Measurements from ENCODE around the gene RPS24.
"Not testable (repeated sequence)": the region's sequence is repeated elsewhere in the genome, so short reads cannot be mapped to it uniquely, and the experiment has no call there.

RPS24 gene

DNA sequence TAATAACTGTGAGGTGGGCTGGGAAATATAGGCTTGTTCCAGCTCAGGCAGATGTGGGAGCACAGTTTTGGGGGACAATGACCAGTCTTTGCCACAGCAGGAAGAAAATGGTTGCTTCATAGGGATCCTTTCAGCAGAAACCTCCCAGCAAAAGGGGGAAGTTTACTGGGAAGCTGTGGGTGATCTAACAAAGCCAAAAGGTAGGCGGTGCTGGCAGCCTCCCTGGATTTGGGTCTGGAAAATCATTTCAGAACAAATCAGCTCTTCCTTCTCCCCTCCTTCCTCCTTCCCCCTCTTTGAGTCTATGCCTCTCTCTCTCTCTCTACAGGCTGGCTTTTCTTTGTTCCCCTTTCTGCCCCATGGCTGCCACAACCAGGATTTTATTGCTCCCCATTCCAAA lies 16.2 kb downstream of the RPS24 start:
- Histone ChIP-seq H3K4me1 (ENCODE audit: control extremely low read depth in 1 of 4, control insufficient read depth in 4 of 4, insufficient read depth in 4 of 4, low read length in 3 of 4) (peaks cover 0 to 7% (median 2%) of the 10 kb centered on the region in 4 experiments), H3K9me3 (ENCODE audit: control extremely low read depth in 1 of 5, control insufficient read depth in 4 of 5, insufficient read depth in 2 of 5, low read depth in 1 of 5, low read length in 4 of 5) (no peaks in the 10 kb centered on the region), H3K36me3 (ENCODE audit: control insufficient read depth in 4 of 4, insufficient read depth in 4 of 4, low read length in 3 of 4) (no peaks in the 10 kb centered on the region), H3K4me3 (ENCODE audit: control insufficient read depth in 1 of 7, extremely low read depth in 1 of 7, insufficient read depth in 4 of 7, low read depth in 2 of 7, low read length in 6 of 7) (no peak overlapping the region), H3K27ac (ENCODE audit: insufficient read depth in 1 of 2, low read depth in 1 of 2, low read length in 2 of 2, poor library complexity in 1 of 2, severe bottlenecking in 2 of 2) (no peak overlapping the region), H3K27me3 (replicated peaks in 2 of 5; ENCODE audit: control insufficient read depth in 4 of 5, insufficient read depth in 5 of 5, low read length in 4 of 5) (no peaks in the 10 kb centered on the region)
- DNase-seq, result no peak
- WGBS (ENCODE audit: insufficient coverage), result no CpG with 5 or more reads among the region's 1 CpG
- CTCF ChIA-PET, result interaction anchor here (0.6 to 2.2 kb wide), 5 partner anchors 8 to 1148 kb away, joined by 3 to 8 read pairs (median 3); no protein-coding TSS in a partner anchor
- POLR2A ChIA-PET, result no interaction called here

DNA sequence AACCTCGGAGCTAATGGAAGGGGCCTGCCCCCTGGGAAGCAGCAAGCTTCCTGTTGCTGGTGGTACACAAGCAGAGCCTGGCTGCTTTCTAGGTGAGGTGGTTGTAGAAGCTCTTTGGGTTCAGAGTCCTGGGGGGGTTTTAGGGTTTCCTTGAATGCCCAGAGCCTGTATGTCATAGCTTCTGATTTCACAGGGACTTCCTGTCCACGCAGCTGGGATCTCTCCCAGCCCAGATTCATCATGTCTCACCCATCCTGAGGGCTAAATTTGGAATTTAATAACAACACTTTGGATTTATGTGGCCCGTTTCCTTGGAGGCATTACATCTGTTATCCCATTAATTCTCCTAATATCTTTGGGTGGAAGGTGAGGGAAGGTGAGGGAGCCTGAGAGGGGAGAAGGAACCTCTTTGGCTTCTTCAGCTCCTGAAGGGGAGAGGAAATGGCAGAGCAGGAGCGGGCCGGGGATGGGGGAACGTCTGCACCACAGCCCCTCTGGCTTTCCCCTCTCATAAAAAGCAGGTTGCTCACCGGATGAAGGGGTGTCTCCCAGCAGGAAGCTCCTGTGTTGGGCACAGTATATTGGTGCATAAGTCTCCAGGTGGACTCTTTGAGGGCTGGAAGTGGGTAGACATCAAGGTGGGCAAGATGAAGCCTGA lies 19.7 kb downstream of the RPS24 start:
- Histone ChIP-seq H3K36me3 (ENCODE audit: control insufficient read depth in 4 of 4, insufficient read depth in 4 of 4, low read length in 3 of 4) (no peaks in the 10 kb centered on the region), H3K9me3 (ENCODE audit: control extremely low read depth in 1 of 5, control insufficient read depth in 4 of 5, insufficient read depth in 2 of 5, low read depth in 1 of 5, low read length in 4 of 5) (no peaks in the 10 kb centered on the region), H3K4me1 (ENCODE audit: control extremely low read depth in 1 of 4, control insufficient read depth in 4 of 4, insufficient read depth in 4 of 4, low read length in 3 of 4) (peaks cover 0 to 7% (median 0%) of the 10 kb centered on the region in 4 experiments), H3K4me3 (ENCODE audit: control insufficient read depth in 1 of 7, extremely low read depth in 1 of 7, insufficient read depth in 4 of 7, low read depth in 2 of 7, low read length in 6 of 7) (no peak overlapping the region), H3K27ac (ENCODE audit: insufficient read depth in 1 of 2, low read depth in 1 of 2, low read length in 2 of 2, poor library complexity in 1 of 2, severe bottlenecking in 2 of 2) (no peak overlapping the region), H3K27me3 (replicated peaks in 2 of 5; ENCODE audit: control insufficient read depth in 4 of 5, insufficient read depth in 5 of 5, low read length in 4 of 5) (no peaks in the 10 kb centered on the region)
- WGBS (ENCODE audit: insufficient coverage), result 96% methylated on average over 4 of the region's 7 CpGs
- DNase-seq, result no peak
- CTCF ChIA-PET, result interaction anchor here (1.2 to 1.3 kb wide), 2 partner anchors 11 kb away, joined by 3 to 4 read pairs; no protein-coding TSS in a partner anchor
- POLR2A ChIA-PET, result no interaction called here

GRCh38 chr10:78058562-78058961 lies 24.9 kb downstream of the RPS24 start:
- no peak overlapping the region for H3K27ac ChIP-seq (ENCODE audit: insufficient read depth in 1 of 2, low read depth in 1 of 2, low read length in 2 of 2, poor library complexity in 1 of 2, severe bottlenecking in 2 of 2)
- CTCF ChIA-PET, result interaction anchor here (1.5 kb wide), 1 partner anchor 12 kb away, joined by 4 read pairs; no protein-coding TSS in a partner anchor
- WGBS (ENCODE audit: insufficient coverage), result 81% methylated on average over 3 of the region's 5 CpGs
- H3K4me3 ChIP-seq (ENCODE audit: control insufficient read depth in 1 of 7, extremely low read depth in 1 of 7, insufficient read depth in 4 of 7, low read depth in 2 of 7, low read length in 6 of 7), result no peak overlapping the region
- H3K9me3 ChIP-seq (ENCODE audit: control extremely low read depth in 1 of 5, control insufficient read depth in 4 of 5, insufficient read depth in 2 of 5, low read depth in 1 of 5, low read length in 4 of 5), result no peaks in the 10 kb centered on the region
- H3K4me1 ChIP-seq (ENCODE audit: control extremely low read depth in 1 of 4, control insufficient read depth in 4 of 4, insufficient read depth in 4 of 4, low read length in 3 of 4), result peaks cover 0 to 5% (median 2%) of the 10 kb centered on the region in 4 experiments
- H3K27me3 ChIP-seq (replicated peaks in 2 of 5; ENCODE audit: control insufficient read depth in 4 of 5, insufficient read depth in 5 of 5, low read length in 4 of 5), result no peaks in the 10 kb centered on the region
- no peak for DNase-seq
- POLR2A ChIA-PET, result no interaction called here
- no peaks in the 10 kb centered on the region for H3K36me3 ChIP-seq (ENCODE audit: control insufficient read depth in 4 of 4, insufficient read depth in 4 of 4, low read length in 3 of 4)

DNA sequence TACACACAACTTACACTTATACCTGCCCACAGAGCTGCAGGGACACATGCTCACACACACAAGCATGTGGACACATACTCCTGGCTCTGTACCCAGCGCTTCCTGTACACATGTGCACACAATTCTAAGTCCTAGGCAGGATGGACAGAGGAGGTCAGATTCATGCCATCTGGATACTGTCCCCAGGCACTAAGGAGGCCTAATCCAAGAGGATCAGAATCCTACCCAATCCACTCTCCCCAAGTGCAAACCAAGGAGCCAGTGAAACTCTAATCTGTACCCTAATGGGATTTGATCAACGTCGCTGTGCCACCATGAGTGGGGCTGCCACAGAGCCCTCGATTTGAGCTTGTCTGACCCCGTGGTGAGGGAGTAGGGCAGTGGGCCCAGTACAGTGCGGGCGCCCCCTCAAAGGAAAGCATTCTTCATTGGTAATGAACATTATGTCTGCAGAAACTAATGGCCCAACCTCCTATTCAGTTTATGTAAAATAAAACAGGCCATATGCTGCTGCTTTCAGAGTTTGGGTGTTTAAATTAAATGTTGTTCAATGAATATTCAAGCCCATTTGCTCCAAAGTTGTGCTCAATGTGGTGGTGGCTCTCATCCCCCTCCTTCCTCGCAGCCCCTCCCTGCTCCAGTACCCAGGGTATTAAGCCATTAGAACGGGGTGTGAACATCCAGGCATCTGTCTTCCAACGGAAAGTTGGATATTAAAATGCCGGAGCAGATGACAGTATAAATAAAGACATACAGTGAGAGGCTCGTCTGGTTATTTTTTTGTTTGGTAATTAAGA lies 26.4 kb downstream of the RPS24 start:
- POLR2A ChIA-PET, result no interaction called here
- Histone ChIP-seq H3K4me3 (ENCODE audit: control insufficient read depth in 1 of 7, extremely low read depth in 1 of 7, insufficient read depth in 4 of 7, low read depth in 2 of 7, low read length in 6 of 7) (no peak overlapping the region), H3K4me1 (ENCODE audit: control extremely low read depth in 1 of 4, control insufficient read depth in 4 of 4, insufficient read depth in 4 of 4, low read length in 3 of 4) (peaks cover 0 to 5% (median 2%) of the 10 kb centered on the region in 4 experiments), H3K27me3 (replicated peaks in 2 of 5; ENCODE audit: control insufficient read depth in 4 of 5, insufficient read depth in 5 of 5, low read length in 4 of 5) (no peaks in the 10 kb centered on the region), H3K27ac (ENCODE audit: insufficient read depth in 1 of 2, low read depth in 1 of 2, low read length in 2 of 2, poor library complexity in 1 of 2, severe bottlenecking in 2 of 2) (no peak overlapping the region), H3K9me3 (ENCODE audit: control extremely low read depth in 1 of 5, control insufficient read depth in 4 of 5, insufficient read depth in 2 of 5, low read depth in 1 of 5, low read length in 4 of 5) (no peaks in the 10 kb centered on the region), H3K36me3 (ENCODE audit: control insufficient read depth in 4 of 4, insufficient read depth in 4 of 4, low read length in 3 of 4) (no peaks in the 10 kb centered on the region)
- 94% methylated on average over 8 of the region's 12 CpGs for WGBS (ENCODE audit: insufficient coverage)
- CTCF ChIA-PET, result interaction anchor here (5.1 kb wide), 1 partner anchor 12 kb away, joined by 22 read pairs; no protein-coding TSS in a partner anchor
- DNase-seq, result no peak

GRCh38 chr10:78062296-78062695 lies 28.6 kb downstream of the RPS24 start:
- Histone ChIP-seq H3K4me1 (ENCODE audit: control extremely low read depth in 1 of 4, control insufficient read depth in 4 of 4, insufficient read depth in 4 of 4, low read length in 3 of 4) (peaks cover 0 to 7% (median 2%) of the 10 kb centered on the region in 4 experiments), H3K27me3 (replicated peaks in 2 of 5; ENCODE audit: control insufficient read depth in 4 of 5, insufficient read depth in 5 of 5, low read length in 4 of 5) (no peaks in the 10 kb centered on the region), H3K27ac (ENCODE audit: insufficient read depth in 1 of 2, low read depth in 1 of 2, low read length in 2 of 2, poor library complexity in 1 of 2, severe bottlenecking in 2 of 2) (no peak overlapping the region), H3K9me3 (ENCODE audit: control extremely low read depth in 1 of 5, control insufficient read depth in 4 of 5, insufficient read depth in 2 of 5, low read depth in 1 of 5, low read length in 4 of 5) (no peaks in the 10 kb centered on the region), H3K36me3 (ENCODE audit: control insufficient read depth in 4 of 4, insufficient read depth in 4 of 4, low read length in 3 of 4) (no peaks in the 10 kb centered on the region), H3K4me3 (ENCODE audit: control insufficient read depth in 1 of 7, extremely low read depth in 1 of 7, insufficient read depth in 4 of 7, low read depth in 2 of 7, low read length in 6 of 7) (no peak overlapping the region)
- WGBS (ENCODE audit: insufficient coverage), result 90% methylated on average over 2 of the region's 5 CpGs
- ChIA-PET CTCF (interaction anchor here (5.1 kb wide), 1 partner anchor 14 kb away, joined by 22 read pairs; no protein-coding TSS in a partner anchor), POLR2A (no interaction called here)
- DNase-seq, result peak in 1 of 3 donors; percentile 13

- ChIA-PET POLR2A (no interaction called here), CTCF (interaction anchor here (5.1 kb wide), 1 partner anchor 15 kb away, joined by 22 read pairs; no protein-coding TSS in a partner anchor)
- H3K27ac ChIP-seq (ENCODE audit: insufficient read depth in 1 of 2, low read depth in 1 of 2, low read length in 2 of 2, poor library complexity in 1 of 2, severe bottlenecking in 2 of 2), result no peak overlapping the region
- 88% methylated on average over 1 of the region's 2 CpGs for WGBS (ENCODE audit: insufficient coverage)
- no peak overlapping the region for H3K4me3 ChIP-seq (ENCODE audit: control insufficient read depth in 1 of 7, extremely low read depth in 1 of 7, insufficient read depth in 4 of 7, low read depth in 2 of 7, low read length in 6 of 7)
- H3K9me3 ChIP-seq (ENCODE audit: control extremely low read depth in 1 of 5, control insufficient read depth in 4 of 5, insufficient read depth in 2 of 5, low read depth in 1 of 5, low read length in 4 of 5), result no peaks in the 10 kb centered on the region
- H3K36me3 ChIP-seq (ENCODE audit: control insufficient read depth in 4 of 4, insufficient read depth in 4 of 4, low read length in 3 of 4), result no peaks in the 10 kb centered on the region
- no peak for DNase-seq
- peaks cover 0 to 7% (median 2%) of the 10 kb centered on the region in 4 experiments for H3K4me1 ChIP-seq (ENCODE audit: control extremely low read depth in 1 of 4, control insufficient read depth in 4 of 4, insufficient read depth in 4 of 4, low read length in 3 of 4)
- no peaks in the 10 kb centered on the region for H3K27me3 ChIP-seq (replicated peaks in 2 of 5; ENCODE audit: control insufficient read depth in 4 of 5, insufficient read depth in 5 of 5, low read length in 4 of 5)
Observed at GRCh38 chr10:78063236-78063635, 29.6 kb downstream of the RPS24 start.

- H3K27ac ChIP-seq (ENCODE audit: insufficient read depth in 1 of 2, low read depth in 1 of 2, low read length in 2 of 2, poor library complexity in 1 of 2, severe bottlenecking in 2 of 2); H3K36me3 ChIP-seq (ENCODE audit: control insufficient read depth in 4 of 4, insufficient read depth in 4 of 4, low read length in 3 of 4); POLR2A ChIA-PET; H3K4me3 ChIP-seq (ENCODE audit: control insufficient read depth in 1 of 7, extremely low read depth in 1 of 7, insufficient read depth in 4 of 7, low read depth in 2 of 7, low read length in 6 of 7); DNase-seq; H3K9me3 ChIP-seq (ENCODE audit: control extremely low read depth in 1 of 5, control insufficient read depth in 4 of 5, insufficient read depth in 2 of 5, low read depth in 1 of 5, low read length in 4 of 5); H3K27me3 ChIP-seq (replicated peaks in 2 of 5; ENCODE audit: control insufficient read depth in 4 of 5, insufficient read depth in 5 of 5, low read length in 4 of 5); H3K4me1 ChIP-seq (ENCODE audit: control extremely low read depth in 1 of 4, control insufficient read depth in 4 of 4, insufficient read depth in 4 of 4, low read length in 3 of 4): not testable (repeated sequence)
- no CpG with 5 or more reads among the region's 2 CpGs for WGBS (ENCODE audit: insufficient coverage)
- CTCF ChIA-PET, result interaction anchor here (1.0 kb wide), 1 partner anchor 11 kb away, joined by 3 read pairs; no protein-coding TSS in a partner anchor
Observed at GRCh38 chr10:78064919-78065318, 31.3 kb downstream of the RPS24 start.
